SK-N-MC (cell line): ENCODE data around the gene NPIPA3.
"Not testable (repeated sequence)": the region's sequence is repeated elsewhere in the genome, so short reads cannot be mapped to it uniquely, and the experiment has no call there.

ENCODE experiments used
- EZH2 ChIP-seq: fragments of 200-600 bp; sonication (generic); IDR thresholded peaks from one replicate; pipeline ENCODE4 v1.6.1; 2017; ENCODE audit warnings: antibody characterized with exemption
- POLR2AphosphoS5 ChIP-seq: IDR thresholded peaks from 2 replicates; pipeline ENCODE4 v1.6.1; 2012; ENCODE audit warnings: mild to moderate bottlenecking, low read depth, low read length, borderline replicate concordance

DNA sequence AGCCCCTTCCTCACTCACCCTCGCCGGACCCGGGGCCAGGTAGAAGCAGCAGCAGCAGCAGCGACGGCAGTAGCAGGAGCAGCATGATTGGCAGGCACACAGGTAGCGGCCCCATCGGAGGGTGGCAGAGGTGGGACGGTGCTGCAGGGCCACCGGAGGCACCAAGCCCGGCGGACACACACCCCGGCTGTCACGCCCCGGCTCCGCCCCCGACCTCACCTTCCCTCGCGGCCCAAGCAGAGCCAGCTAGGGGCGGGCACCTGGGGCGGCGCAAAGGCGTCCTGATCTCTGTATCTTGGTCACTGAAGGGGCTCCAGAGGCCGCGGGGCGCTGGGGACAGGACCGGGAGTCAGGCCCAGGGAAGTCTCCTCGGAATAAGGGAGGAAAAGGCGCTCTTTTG is 30.0 kb downstream of the NPIPA3 start:
- not testable (repeated sequence) for TF ChIP-seq POLR2AphosphoS5, EZH2
